Ishikawa (cell line): ENCODE results near the gene LPAR1.

Experiments used
- EP300 ChIP-seq: IDR thresholded peaks from 2 replicates; pipeline ENCODE4 v1.6.1; 2012; ENCODE audit warnings: borderline replicate concordance
- FOXM1 ChIP-seq: IDR thresholded peaks from 2 replicates; pipeline ENCODE4 v1.6.1; 2012; ENCODE audit warnings: low read depth, borderline replicate concordance
- TF ChIP-seq, protein P1 (sequence below): IDR thresholded peaks from 2 replicates; pipeline ENCODE4 v1.6.1; 2012; ENCODE audit warnings: low read depth, mild to moderate bottlenecking

GRCh38 chr9:110960288-110960687, 78.0 kb downstream of the LPAR1 start:
- TF ChIP-seq, protein P1, sequence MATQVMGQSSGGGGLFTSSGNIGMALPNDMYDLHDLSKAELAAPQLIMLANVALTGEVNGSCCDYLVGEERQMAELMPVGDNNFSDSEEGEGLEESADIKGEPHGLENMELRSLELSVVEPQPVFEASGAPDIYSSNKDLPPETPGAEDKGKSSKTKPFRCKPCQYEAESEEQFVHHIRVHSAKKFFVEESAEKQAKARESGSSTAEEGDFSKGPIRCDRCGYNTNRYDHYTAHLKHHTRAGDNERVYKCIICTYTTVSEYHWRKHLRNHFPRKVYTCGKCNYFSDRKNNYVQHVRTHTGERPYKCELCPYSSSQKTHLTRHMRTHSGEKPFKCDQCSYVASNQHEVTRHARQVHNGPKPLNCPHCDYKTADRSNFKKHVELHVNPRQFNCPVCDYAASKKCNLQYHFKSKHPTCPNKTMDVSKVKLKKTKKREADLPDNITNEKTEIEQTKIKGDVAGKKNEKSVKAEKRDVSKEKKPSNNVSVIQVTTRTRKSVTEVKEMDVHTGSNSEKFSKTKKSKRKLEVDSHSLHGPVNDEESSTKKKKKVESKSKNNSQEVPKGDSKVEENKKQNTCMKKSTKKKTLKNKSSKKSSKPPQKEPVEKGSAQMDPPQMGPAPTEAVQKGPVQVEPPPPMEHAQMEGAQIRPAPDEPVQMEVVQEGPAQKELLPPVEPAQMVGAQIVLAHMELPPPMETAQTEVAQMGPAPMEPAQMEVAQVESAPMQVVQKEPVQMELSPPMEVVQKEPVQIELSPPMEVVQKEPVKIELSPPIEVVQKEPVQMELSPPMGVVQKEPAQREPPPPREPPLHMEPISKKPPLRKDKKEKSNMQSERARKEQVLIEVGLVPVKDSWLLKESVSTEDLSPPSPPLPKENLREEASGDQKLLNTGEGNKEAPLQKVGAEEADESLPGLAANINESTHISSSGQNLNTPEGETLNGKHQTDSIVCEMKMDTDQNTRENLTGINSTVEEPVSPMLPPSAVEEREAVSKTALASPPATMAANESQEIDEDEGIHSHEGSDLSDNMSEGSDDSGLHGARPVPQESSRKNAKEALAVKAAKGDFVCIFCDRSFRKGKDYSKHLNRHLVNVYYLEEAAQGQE = no peak
- TF ChIP-seq FOXM1 (no peak), EP300 (no peak)
